ENCODE data around the gene NSG1. TPM values are rescaled to one million over a fixed set of nuclear protein-coding genes. Genes with fewer than 3 reads are reported as not detected.
A peak's percentile ranks its signal among the peaks of the same experiment; 100 is the strongest.

NSG1 gene
- total and polyA plus RNA-seq, 2 of the 8 experiments (the other 6 are each of a cell fraction or from before 2014, with no cell fraction given) = 35.7 to 61.4 TPM

DNA sequence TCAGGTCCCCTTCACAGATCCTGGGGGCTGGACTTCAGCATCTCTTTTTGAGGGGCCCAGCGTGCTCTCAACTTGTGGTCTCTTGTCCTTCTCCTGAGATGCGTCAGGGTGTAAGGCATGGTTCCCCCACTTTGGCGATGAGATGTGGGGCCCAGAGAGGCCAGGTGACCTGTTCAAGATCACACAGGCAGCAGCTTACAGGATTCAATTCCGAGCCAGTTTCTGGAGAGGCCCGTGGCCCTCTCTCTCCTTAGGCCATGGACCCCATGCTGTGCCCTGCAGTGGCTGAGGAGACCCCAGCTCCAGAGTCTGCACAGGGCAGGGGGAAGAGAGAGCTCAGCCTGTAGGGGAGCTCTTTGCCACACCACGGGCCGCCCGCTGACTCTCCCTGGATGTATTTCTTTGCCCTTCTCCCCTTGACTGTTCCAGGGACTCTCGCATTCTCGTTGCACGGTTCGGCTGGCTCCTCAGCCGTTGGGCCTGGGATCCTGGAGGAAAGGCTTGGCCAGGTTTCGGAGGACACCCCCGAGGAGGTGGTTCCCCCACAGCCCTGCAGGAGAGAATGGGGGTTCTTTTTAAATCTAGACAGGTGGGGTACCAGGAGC, 18.6 kb downstream of the NSG1 start:
- Histone ChIP-seq H3K4me3 (ENCODE audit: extremely low read depth in 1 of 4, insufficient read depth in 2 of 4, low read depth in 3 of 4, low read length in 4 of 4) (no peak overlapping the region), H3K4me1 (replicated peaks in 1 of 4; ENCODE audit: control insufficient read depth in 3 of 4, insufficient read depth in 4 of 4, low read length in 3 of 4) (no peaks in the 10 kb centered on the region; a peak in 3 of 7 replicates), H3K36me3 (ENCODE audit: control insufficient read depth in 2 of 4, insufficient read depth in 4 of 4, low read length in 3 of 4) (peaks cover 0 to 7% (median 1%) of the 10 kb centered on the region in 4 experiments; a peak in 1 of 8 replicates), H2BK5ac (ENCODE audit: low read depth, low read length) (no peak overlapping the region), H3K27me3 (replicated peaks in 1 of 4; ENCODE audit: control insufficient read depth in 3 of 4, extremely low read depth in 1 of 4, insufficient read depth in 3 of 4, low read length in 3 of 4) (no peaks in the 10 kb centered on the region), H2BK12ac (ENCODE audit: low read depth, low read length) (no peak overlapping the region), H3K27ac (ENCODE audit: low read depth, low read length) (no peak overlapping the region), H4K91ac (replicated peaks; ENCODE audit: insufficient read length, low read length) (no peak overlapping the region), H3K23me2 (ENCODE audit: low read depth, low read length) (no peaks in the 10 kb centered on the region), H3K9me3 (ENCODE audit: insufficient read depth in 2 of 2, low read depth in 1 of 2, low read length in 1 of 2) (no peaks in the 10 kb centered on the region), H3K4ac (replicated peaks; ENCODE audit: insufficient read length, low read depth, low read length) (no peak overlapping the region), H3K18ac (ENCODE audit: extremely low read depth, low read length) (no peak overlapping the region), H3K9ac (replicated peaks in 1 of 4; ENCODE audit: extremely low read depth in 1 of 4, low read depth in 3 of 4, low read length in 3 of 4) (no peak overlapping the region), H2BK20ac (ENCODE audit: low read length) (no peak overlapping the region), H2BK120ac (replicated peaks; ENCODE audit: low read depth, low read length) (no peak overlapping the region), H3K23ac (ENCODE audit: insufficient read length) (no peak overlapping the region), H2AFZ (ENCODE audit: low read length) (no peak overlapping the region), H3K4me2 (ENCODE audit: insufficient read depth in 1 of 2, low read depth in 2 of 2, low read length in 2 of 2) (no peak overlapping the region), H2BK15ac (ENCODE audit: low read length) (no peak overlapping the region), H4K5ac (ENCODE audit: insufficient read length, low read depth, low read length) (no peak overlapping the region), H3K79me2 (ENCODE audit: control insufficient read depth in 1 of 2, insufficient read depth in 2 of 2, low read length in 2 of 2) (no peaks in the 10 kb centered on the region), H2AK5ac (ENCODE audit: low read depth, low read length) (no peak overlapping the region), H3K14ac (ENCODE audit: insufficient read length) (no peak overlapping the region), H4K20me1 (replicated peaks in 1 of 2; ENCODE audit: control insufficient read depth in 1 of 2, insufficient read depth in 2 of 2, low read length in 2 of 2) (peaks cover 0 to 3% of the 10 kb centered on the region in 2 experiments), H4K8ac (ENCODE audit: extremely low read depth, insufficient read depth, low read length) (no peak overlapping the region), H3K79me1 (ENCODE audit: low read depth, low read length) (no peaks in the 10 kb centered on the region; the same call in 1 of the 2 replicates), H3K56ac (replicated peaks; ENCODE audit: insufficient read length, low read depth, low read length) (no peak overlapping the region)
- POLR2A ChIA-PET (ENCODE audit: partially characterized antibody) = interaction anchor here (1.0 to 1.3 kb wide), 2 partner anchors 9 to 15 kb away, joined by 3 to 5 read pairs; no protein-coding TSS in a partner anchor
- TF ChIP-seq, protein P1, sequence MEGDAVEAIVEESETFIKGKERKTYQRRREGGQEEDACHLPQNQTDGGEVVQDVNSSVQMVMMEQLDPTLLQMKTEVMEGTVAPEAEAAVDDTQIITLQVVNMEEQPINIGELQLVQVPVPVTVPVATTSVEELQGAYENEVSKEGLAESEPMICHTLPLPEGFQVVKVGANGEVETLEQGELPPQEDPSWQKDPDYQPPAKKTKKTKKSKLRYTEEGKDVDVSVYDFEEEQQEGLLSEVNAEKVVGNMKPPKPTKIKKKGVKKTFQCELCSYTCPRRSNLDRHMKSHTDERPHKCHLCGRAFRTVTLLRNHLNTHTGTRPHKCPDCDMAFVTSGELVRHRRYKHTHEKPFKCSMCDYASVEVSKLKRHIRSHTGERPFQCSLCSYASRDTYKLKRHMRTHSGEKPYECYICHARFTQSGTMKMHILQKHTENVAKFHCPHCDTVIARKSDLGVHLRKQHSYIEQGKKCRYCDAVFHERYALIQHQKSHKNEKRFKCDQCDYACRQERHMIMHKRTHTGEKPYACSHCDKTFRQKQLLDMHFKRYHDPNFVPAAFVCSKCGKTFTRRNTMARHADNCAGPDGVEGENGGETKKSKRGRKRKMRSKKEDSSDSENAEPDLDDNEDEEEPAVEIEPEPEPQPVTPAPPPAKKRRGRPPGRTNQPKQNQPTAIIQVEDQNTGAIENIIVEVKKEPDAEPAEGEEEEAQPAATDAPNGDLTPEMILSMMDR (IDR thresholded peaks at IDR 0.05; ENCODE audit: control extremely low read depth in 1 of 3, insufficient read depth in 1 of 3, low read depth in 1 of 3, low read length in 3 of 3) = peak in 2 of 3 experiments; percentile 1 to 5; a peak in 1 of 4 replicates
- TF ChIP-seq TCF12 (IDR thresholded peaks at IDR 0.05; ENCODE audit: low read depth, low read length) = no peak
- DNase-seq (ENCODE audit: low read depth in 1 of 2, low spot score in 2 of 2) = no peak
- no peak for FAIRE-seq
- 91% methylated on average over 15 of the region's 15 CpGs; no CpG with 5 or more reads in 1 of the 2 experiments for whole genome bisulfite sequencing, 2 experiments (ENCODE audit: extremely low coverage in 1 of 2, insufficient coverage in 1 of 2, insufficient read length in 1 of 2, insufficient replicate concordance in 2 of 2, low coverage in 1 of 2, low lambda C conversion rate in 2 of 2, missing lambda C conversion rate in 1 of 2)
- CTCF ChIA-PET (ENCODE audit: partially characterized antibody) = interaction anchor here (0.6 to 2.1 kb wide), 4 partner anchors 9 to 26 kb away, joined by 3 to 8 read pairs (median 4); no protein-coding TSS in a partner anchor

Measured in H1 (cell line).